ENCODE results near the gene LRRN2. TPM values are rescaled to one million over a fixed set of nuclear protein-coding genes. Genes with fewer than 3 reads are reported as not detected.

Gene LRRN2
- total and polyA plus RNA-seq, 9 of the 15 experiments (the other 6 are each of a cell fraction or from before 2014, with no cell fraction given), result 0.05 TPM; not detected in 8

GRCh38 chr1:204621396-204621795 is 64.1 kb downstream of the LRRN2 start:
- ChIA-PET POLR2A (interaction anchor here (0.7 kb wide), 1 partner anchor 1956 kb away, joined by 3 read pairs; no protein-coding TSS in a partner anchor), CTCF (ENCODE audit: low intra/inter-chr PET ratio) (no interaction called here)
- no peak overlapping the region for H3K9ac ChIP-seq (ENCODE audit: insufficient read depth in 1 of 2, low read depth in 2 of 2, low read length in 2 of 2)
- in situ Hi-C loops (cut with MboI), result no loop called here
- ATAC-seq (no peak), DNase-seq (ENCODE audit: extremely low read depth in 1 of 4, low spot score in 3 of 4) (no peak), FAIRE-seq (no peak)
- H3K4me2 ChIP-seq (ENCODE audit: insufficient read depth, low read length), result no peak overlapping the region
- intact Hi-C loops (cut with micrococcal nuclease), result loop anchor here (5.0 kb wide), 3 partner anchors 51 to 141 kb away; no protein-coding TSS in a partner anchor
- H3K4me1 ChIP-seq (replicated peaks in 1 of 2; ENCODE audit: control insufficient read depth in 2 of 2, insufficient read depth in 2 of 2, low read length in 2 of 2), result peaks cover 37 to 48% of the 10 kb centered on the region in 2 experiments
- no peak overlapping the region for H3K27ac ChIP-seq (ENCODE audit: extremely low read depth, low read depth, low read length)
- H3K79me2 ChIP-seq (ENCODE audit: control insufficient read depth, insufficient read depth, low read length), result no peaks in the 10 kb centered on the region
- WGBS (ENCODE audit: insufficient coverage, low coverage, missing lambda C conversion rate), result 3% methylated on average over 3 of the region's 3 CpGs
- TF ChIP-seq ZBTB5 (IDR thresholded peaks at IDR 0.05) (no peak), MTA3 (IDR thresholded peaks at IDR 0.05; ENCODE audit: borderline replicate concordance) (no peak), MXI1 (IDR thresholded peaks at IDR 0.05; ENCODE audit: low read depth, low read length) (no peak), XRCC3 (IDR thresholded peaks at IDR 0.05) (no peak)
- H3K27me3 ChIP-seq (ENCODE audit: control insufficient read depth in 2 of 2, insufficient read depth in 2 of 2, low read length in 2 of 2), result peaks cover 23 to 34% of the 10 kb centered on the region in 2 experiments
- H3K9me1 ChIP-seq (ENCODE audit: control insufficient read depth, insufficient read depth, low read length), result no peaks in the 10 kb centered on the region
- no peaks in the 10 kb centered on the region for H3K9me3 ChIP-seq (replicated peaks; ENCODE audit: control insufficient read depth, insufficient read depth, low read depth, low read length)
- H4K20me1 ChIP-seq (replicated peaks; ENCODE audit: control insufficient read depth, insufficient read depth, low read length), result no peaks in the 10 kb centered on the region
- no peaks in the 10 kb centered on the region for H3K36me3 ChIP-seq (ENCODE audit: control insufficient read depth, insufficient read depth, low read length)
- BruUV-seq (replicated peaks), result no TSS peak
- no peak overlapping the region for H3K4me3 ChIP-seq
- H2AFZ ChIP-seq (ENCODE audit: low read depth, low read length), result no peak overlapping the region

Data from K562 (cell line).